AG04450 (cell line): Measurements from ENCODE around the gene STYK1. TPM values are rescaled to one million over a fixed set of nuclear protein-coding genes. Genes with fewer than 3 reads are reported as not detected.
A peak's percentile ranks its signal among the peaks of the same experiment; 100 is the strongest.

ENCODE experiments used
- CTCF ChIA-PET: fragments of 300-600, 350-600 bp; formaldehyde crosslinking; extraction: SDS; loops from one replicate; lab custom pipeline; 2022; ENCODE audit warnings: antibody characterized with exemption, inconsistent platforms; lab: Charles Lee
- POLR2A ChIA-PET: fragments of 350-600 bp; formaldehyde crosslinking; extraction: SDS; loops from one replicate; lab custom pipeline; 2021; ENCODE audit warnings: antibody characterized with exemption, inconsistent platforms; lab: Yijun Ruan, JAX
- DNase-seq: peaks from one replicate; pipeline ENCODE4 v3.0.0-alpha.2; 2011; ENCODE audit warnings: low read depth, low spot score
- H3K27ac ChIP-seq: one replicate; pipeline ENCODE4 v1.5.1; 2012; ENCODE audit warnings: low read depth, low read length, control low read depth
- H3K27me3 ChIP-seq: one replicate; pipeline ENCODE4 v1.6.0; 2012; ENCODE audit warnings: low read length; ENCODE audit not compliant: control insufficient read depth, insufficient read depth
- H3K4me3 ChIP-seq: 2 replicates; pipeline ENCODE4 v1.5.1; 2011; ENCODE audit warnings: mild to moderate bottlenecking, low read depth, low read length, control low read depth
- H3K9me3 ChIP-seq: 2 replicates; pipeline ENCODE4 v1.5.1; 2012; ENCODE audit warnings: low read length; ENCODE audit not compliant: control insufficient read depth, insufficient read depth
- polyA minus RNA-seq: library from RNA; depleted of rRNA, polyadenylated mRNA; stranded (reverse); fragments of >200 nt; gene quantifications from 2 replicates; pipeline ENCODE4 v1.2.3, GENCODE V29; 2011; rRNA and poly(A)+ RNA removed
- polyA plus RNA-seq: library from polyadenylated mRNA; depleted of rRNA; stranded (reverse); fragments of >200 nt; gene quantifications from 2 replicates; pipeline ENCODE4 v1.2.3, GENCODE V29; 2011; rRNA removed
- TF ChIP-seq, protein P1 (sequence below): IDR thresholded peaks from 2 replicates; pipeline ENCODE4 v1.5.1; 2011; ENCODE audit warnings: low read depth, low read length, control low read depth, inconsistent platforms

The STYK1 gene, protein sequence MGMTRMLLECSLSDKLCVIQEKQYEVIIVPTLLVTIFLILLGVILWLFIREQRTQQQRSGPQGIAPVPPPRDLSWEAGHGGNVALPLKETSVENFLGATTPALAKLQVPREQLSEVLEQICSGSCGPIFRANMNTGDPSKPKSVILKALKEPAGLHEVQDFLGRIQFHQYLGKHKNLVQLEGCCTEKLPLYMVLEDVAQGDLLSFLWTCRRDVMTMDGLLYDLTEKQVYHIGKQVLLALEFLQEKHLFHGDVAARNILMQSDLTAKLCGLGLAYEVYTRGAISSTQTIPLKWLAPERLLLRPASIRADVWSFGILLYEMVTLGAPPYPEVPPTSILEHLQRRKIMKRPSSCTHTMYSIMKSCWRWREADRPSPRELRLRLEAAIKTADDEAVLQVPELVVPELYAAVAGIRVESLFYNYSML
- 0.02 and 0.14 TPM in 2 replicates for polyA plus RNA-seq
- polyA minus RNA-seq, result 0.61 TPM in 1 of 2 replicates, not detected in the other

DNA sequence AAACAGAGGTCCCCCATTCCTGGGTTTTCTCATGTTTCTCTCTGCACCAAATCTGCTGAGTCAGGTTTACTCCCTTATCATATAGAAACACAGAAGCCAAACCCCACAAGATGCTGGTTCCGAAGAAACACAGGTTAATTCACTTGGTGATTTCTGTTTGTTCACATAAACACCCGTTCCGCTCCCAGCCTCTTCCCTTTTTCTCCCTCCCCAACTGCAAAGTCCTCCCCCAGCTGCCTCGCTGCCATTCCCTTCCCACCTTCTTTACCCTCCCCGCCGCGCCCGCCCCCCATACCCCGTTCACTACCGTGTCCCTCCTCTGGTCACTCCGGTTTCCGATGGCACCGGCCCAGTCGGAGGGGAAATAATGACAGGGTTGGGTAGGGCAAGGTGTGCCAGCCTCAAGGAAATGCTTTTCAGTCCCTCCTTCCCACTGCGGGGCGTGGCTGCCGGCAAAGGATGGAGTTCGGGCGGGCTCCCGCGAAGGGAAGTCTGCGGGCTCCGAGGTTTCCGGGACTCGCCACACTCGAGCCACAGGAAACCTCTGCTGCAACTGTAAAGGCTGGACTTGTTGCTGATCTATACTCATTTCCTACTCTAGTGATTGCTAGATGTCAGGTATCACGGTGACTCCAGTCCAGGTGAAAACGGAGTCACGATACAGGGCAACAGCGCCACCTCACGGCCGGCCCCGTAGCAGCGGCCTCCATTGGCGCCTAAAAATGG lies at the start of gene STYK1:
Gene STYK1 (minus strand): TSS at position 394 of the 726 bp plus-strand sequence. CDS start 39,434 bp downstream, outside the sequence.
- Histone ChIP-seq H3K27ac (no peak within 1 kb of the TSS), H3K4me3 (peak within 1 kb of the TSS; percentile 63), H3K9me3 (no peaks in the 10 kb centered on the region), H3K27me3 (peaks cover 3% of the 10 kb centered on the region)
- ChIA-PET CTCF (interaction anchor here (0.6 to 1.0 kb wide), 4 partner anchors 23 to 328 kb away, joined by 4 to 5 read pairs (median 4); no protein-coding TSS in a partner anchor), POLR2A (no interaction called here)
- no peak for DNase-seq
- TF ChIP-seq, protein P1, sequence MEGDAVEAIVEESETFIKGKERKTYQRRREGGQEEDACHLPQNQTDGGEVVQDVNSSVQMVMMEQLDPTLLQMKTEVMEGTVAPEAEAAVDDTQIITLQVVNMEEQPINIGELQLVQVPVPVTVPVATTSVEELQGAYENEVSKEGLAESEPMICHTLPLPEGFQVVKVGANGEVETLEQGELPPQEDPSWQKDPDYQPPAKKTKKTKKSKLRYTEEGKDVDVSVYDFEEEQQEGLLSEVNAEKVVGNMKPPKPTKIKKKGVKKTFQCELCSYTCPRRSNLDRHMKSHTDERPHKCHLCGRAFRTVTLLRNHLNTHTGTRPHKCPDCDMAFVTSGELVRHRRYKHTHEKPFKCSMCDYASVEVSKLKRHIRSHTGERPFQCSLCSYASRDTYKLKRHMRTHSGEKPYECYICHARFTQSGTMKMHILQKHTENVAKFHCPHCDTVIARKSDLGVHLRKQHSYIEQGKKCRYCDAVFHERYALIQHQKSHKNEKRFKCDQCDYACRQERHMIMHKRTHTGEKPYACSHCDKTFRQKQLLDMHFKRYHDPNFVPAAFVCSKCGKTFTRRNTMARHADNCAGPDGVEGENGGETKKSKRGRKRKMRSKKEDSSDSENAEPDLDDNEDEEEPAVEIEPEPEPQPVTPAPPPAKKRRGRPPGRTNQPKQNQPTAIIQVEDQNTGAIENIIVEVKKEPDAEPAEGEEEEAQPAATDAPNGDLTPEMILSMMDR, result peak; percentile 91

DNA sequence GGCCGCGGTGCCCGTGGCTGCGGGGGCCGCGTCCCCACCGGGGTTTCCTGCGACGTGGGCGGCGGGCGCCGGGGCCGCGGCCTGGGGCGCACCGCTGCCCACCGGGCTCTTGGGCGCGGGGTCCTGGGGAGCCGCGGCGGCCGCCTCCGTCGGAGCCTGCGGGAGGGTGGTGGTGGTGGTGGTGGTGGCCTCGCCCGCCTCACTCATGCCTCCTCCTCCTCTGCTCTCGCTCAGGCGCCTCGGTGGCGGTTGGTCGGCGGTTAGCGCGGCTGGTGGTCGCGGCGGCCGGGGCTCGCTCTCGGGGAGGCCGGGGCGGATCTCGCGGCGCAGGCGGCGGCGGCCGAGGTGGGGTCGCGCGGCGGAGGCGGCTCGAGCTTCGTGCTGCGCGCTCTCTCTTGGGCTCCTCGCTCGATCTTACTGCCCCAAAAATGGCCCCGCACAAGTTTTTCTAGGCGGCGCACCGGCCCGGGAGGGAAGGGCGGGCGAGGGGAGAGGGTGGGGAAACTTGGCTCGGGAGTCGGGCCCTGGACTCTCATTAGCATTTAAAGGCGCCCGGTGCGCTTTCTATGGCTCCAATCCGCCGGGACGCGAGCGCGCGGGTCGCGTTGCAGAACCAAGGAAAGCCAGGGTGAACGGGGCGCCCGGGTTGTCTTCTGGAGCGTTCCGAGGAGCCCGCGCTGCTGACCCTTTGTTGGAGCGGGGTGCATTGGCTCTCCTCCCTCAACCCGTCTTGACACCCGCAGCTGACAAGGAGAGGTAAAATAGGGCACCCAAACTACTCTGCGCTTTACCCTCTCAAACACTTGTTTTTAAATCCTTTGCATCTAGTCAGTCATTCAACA lies 49.3 kb upstream of the STYK1 start, which contains the start of gene YBX3:
Gene YBX3 (minus strand): TSS at position 419 of the 842 bp plus-strand sequence. CDS start 212 bp downstream, at position 207.
- POLR2A ChIA-PET, result interaction anchor here (0.7 to 1.9 kb wide), 4 partner anchors 27 to 455 kb away, joined by 3 to 5 read pairs (median 3); partner anchors contain the start of gene SMIM10L1
- H3K9me3 ChIP-seq, result no peaks in the 10 kb centered on the region; the same call in 1 of the 2 replicates
- peak within 1 kb of the TSS; percentile 91 for H3K4me3 ChIP-seq
- H3K27me3 ChIP-seq, result no peaks in the 10 kb centered on the region
- TF ChIP-seq, protein P1, result no peak
- DNase-seq, result peak; percentile 41
- CTCF ChIA-PET, result interaction anchor here (3.0 kb wide), 1 partner anchor 27 kb away, joined by 19 read pairs; no protein-coding TSS in a partner anchor
- H3K27ac ChIP-seq, result peak within 1 kb of the TSS; percentile 98

DNA sequence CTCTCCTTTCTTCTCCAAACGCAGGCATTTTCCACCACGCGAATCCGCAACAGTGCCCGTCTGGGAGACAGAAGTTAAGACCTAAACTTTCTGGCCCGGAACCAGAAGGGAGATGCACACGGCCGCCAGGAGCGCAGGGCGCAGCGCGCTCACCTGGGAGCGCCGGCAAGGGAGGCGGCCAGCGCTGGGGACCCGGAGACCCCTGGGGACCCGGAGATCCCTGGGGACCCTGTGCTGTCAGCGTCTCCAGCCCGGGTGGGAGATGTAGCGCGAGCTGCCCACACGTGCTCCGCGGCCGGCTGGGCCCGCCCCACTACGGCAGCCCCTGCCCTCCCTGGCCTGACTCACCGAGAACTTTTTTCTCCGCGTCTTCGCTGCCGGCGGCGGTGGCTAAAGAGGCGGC lies 48.7 kb upstream of the STYK1 start:
- Histone ChIP-seq H3K9me3 (no peaks in the 10 kb centered on the region; the same call in 1 of the 2 replicates), H3K27me3 (no peaks in the 10 kb centered on the region), H3K27ac (peak overlapping the region; percentile 98), H3K4me3 (peak overlapping the region; percentile 91)
- CTCF ChIA-PET, result interaction anchor here (3.0 kb wide), 1 partner anchor 27 kb away, joined by 19 read pairs; no protein-coding TSS in a partner anchor
- TF ChIP-seq, protein P1, result peak; percentile 38
- POLR2A ChIA-PET, result interaction anchor here (0.7 to 1.9 kb wide), 4 partner anchors 27 to 455 kb away, joined by 3 to 5 read pairs (median 3); partner anchors contain the start of gene SMIM10L1
- peak; percentile 18 for DNase-seq

DNA sequence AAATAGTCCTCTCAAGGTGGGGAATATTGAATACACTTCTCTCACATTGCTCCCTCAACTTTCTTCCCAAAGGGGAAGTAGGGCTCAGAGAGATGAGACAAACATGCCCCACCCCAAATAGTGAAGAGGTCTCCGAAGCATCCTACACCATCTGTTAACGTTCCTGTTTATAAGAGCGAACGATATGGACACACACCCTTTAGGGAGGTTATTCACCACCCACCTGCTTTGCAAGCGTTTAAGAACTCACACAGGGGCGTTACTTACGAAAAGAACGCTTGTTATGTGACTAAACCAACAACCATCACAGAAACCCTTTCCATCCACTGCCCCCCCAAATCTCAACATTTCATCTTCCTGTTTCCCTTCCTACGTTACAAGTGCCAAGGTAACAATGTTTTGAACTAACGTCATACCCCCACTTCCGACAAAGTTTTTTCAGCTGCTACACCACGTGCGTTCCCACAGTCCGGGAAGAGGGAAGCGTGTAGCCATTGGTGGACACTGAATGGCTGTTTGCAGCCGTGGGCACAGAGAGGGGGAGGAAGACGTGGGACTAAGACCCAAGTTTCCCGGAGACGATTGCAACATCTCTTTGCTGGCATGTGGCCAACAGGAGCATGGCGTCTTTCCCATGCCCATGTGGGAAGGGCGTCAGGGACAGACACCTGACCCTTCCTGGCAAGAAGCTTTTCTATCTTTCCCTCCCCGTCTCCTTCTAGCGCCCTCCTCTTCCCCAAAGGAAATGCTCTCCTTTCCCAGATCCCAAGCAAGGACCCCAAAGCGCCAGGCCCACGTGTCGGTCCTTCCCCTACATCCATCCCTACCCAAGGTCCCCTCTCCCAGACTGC lies 48.0 kb upstream of the STYK1 start:
- TF ChIP-seq, protein P1, result no peak
- Histone ChIP-seq H3K27me3 (no peaks in the 10 kb centered on the region), H3K4me3 (peak overlapping the region; percentile 91), H3K27ac (peak overlapping the region; percentile 98), H3K9me3 (no peaks in the 10 kb centered on the region; the same call in 1 of the 2 replicates)
- ChIA-PET POLR2A (interaction anchor here (0.7 to 1.9 kb wide), 3 partner anchors 26 to 449 kb away, joined by 3 to 5 read pairs (median 3); partner anchors contain the start of gene SMIM10L1), CTCF (interaction anchor here (0.5 to 3.0 kb wide), 2 partner anchors 28 to 148 kb away, joined by 3 to 19 read pairs; no protein-coding TSS in a partner anchor)
- DNase-seq, result peak; percentile 95
